ENCODE data around the gene HILPDA.
"Not testable (repeated sequence)": the region's sequence is repeated elsewhere in the genome, so short reads cannot be mapped to it uniquely, and the experiment has no call there.

The HILPDA gene

GRCh38 chr7:128466871-128467270, 11.2 kb downstream of the HILPDA start:
- not testable (repeated sequence) for H3K27ac ChIP-seq (ENCODE audit: low read length); H3K9ac ChIP-seq (ENCODE audit: low read length); H3F3A ChIP-seq (ENCODE audit: insufficient read depth, low read length)

GRCh38 chr7:128476402-128477335, 21.0 kb downstream of the HILPDA start, which contains the start of gene METTL2B:
Gene METTL2B (plus strand): TSS chr7:128476748. CDS start chr7:128476766, 18 bp downstream.
- DNase-seq: peak; percentile 99
- H3K79me2 ChIP-seq (ENCODE audit: low read length): peaks cover 42% of the 10 kb centered on the region
- H3K9me3 ChIP-seq (replicated peaks; ENCODE audit: insufficient read depth, low read length); H4K20me1 ChIP-seq (ENCODE audit: insufficient read depth, low read length); H3K4me1 ChIP-seq (ENCODE audit: low read length); H3K9me2 ChIP-seq (replicated peaks; ENCODE audit: insufficient read depth, low read length); H3K36me3 ChIP-seq (replicated peaks; ENCODE audit: insufficient read depth, low read length); H3K27me3 ChIP-seq (replicated peaks; ENCODE audit: insufficient read depth, low read length); H3F3A ChIP-seq (ENCODE audit: insufficient read depth, low read length): not testable (repeated sequence)
- H3K27ac ChIP-seq (ENCODE audit: low read length): peak within 1 kb of the TSS; percentile 89
- peak within 1 kb of the TSS; percentile 93 for H3K9ac ChIP-seq (ENCODE audit: low read length)
- H3K4me2 ChIP-seq (ENCODE audit: low read depth, low read length): peak within 1 kb of the TSS; percentile 93
- peak within 1 kb of the TSS; percentile 83 for H2AFZ ChIP-seq (ENCODE audit: low read length)
- TF ChIP-seq CTCF (IDR thresholded peaks at IDR 0.05; ENCODE audit: low read length): peak; percentile 57
- peak within 1 kb of the TSS; percentile 90 for H3K4me3 ChIP-seq (ENCODE audit: low read length)

More at GRCh38 chr7:128466871-128467270, 11.2 kb downstream of the HILPDA start:
- H2AFZ ChIP-seq (ENCODE audit: low read length); H3K9me3 ChIP-seq (replicated peaks; ENCODE audit: insufficient read depth, low read length); H3K9me2 ChIP-seq (replicated peaks; ENCODE audit: insufficient read depth, low read length); H3K4me3 ChIP-seq (ENCODE audit: low read length); DNase-seq; H4K20me1 ChIP-seq (ENCODE audit: insufficient read depth, low read length); H3K4me1 ChIP-seq (ENCODE audit: low read length); H3K79me2 ChIP-seq (ENCODE audit: low read length); H3K4me2 ChIP-seq (ENCODE audit: low read depth, low read length); H3K36me3 ChIP-seq (replicated peaks; ENCODE audit: insufficient read depth, low read length); H3K27me3 ChIP-seq (replicated peaks; ENCODE audit: insufficient read depth, low read length): not testable (repeated sequence)

- Histone ChIP-seq H3K4me3 (ENCODE audit: low read length) (peak overlapping the region; percentile 90), H3K27ac (ENCODE audit: low read length) (peak overlapping the region; percentile 89; the same call in 1 of the 2 replicates), H2AFZ (ENCODE audit: low read length) (peak overlapping the region; percentile 68), H3K79me2 (ENCODE audit: low read length) (peaks cover 42% of the 10 kb centered on the region), H3K4me2 (ENCODE audit: low read depth, low read length) (peak overlapping the region; percentile 72), H3K9ac (ENCODE audit: low read length) (peak overlapping the region; percentile 93)
- not testable (repeated sequence) for DNase-seq; H3F3A ChIP-seq (ENCODE audit: insufficient read depth, low read length); H4K20me1 ChIP-seq (ENCODE audit: insufficient read depth, low read length); H3K27me3 ChIP-seq (replicated peaks; ENCODE audit: insufficient read depth, low read length); H3K36me3 ChIP-seq (replicated peaks; ENCODE audit: insufficient read depth, low read length); H3K9me3 ChIP-seq (replicated peaks; ENCODE audit: insufficient read depth, low read length); H3K9me2 ChIP-seq (replicated peaks; ENCODE audit: insufficient read depth, low read length); H3K4me1 ChIP-seq (ENCODE audit: low read length)
Measured at GRCh38 chr7:128477336-128477690, 21.6 kb downstream of the HILPDA start.

- H3K9ac ChIP-seq (ENCODE audit: low read length); H3K27ac ChIP-seq (ENCODE audit: low read length); H3K4me2 ChIP-seq (ENCODE audit: low read depth, low read length); H3K4me1 ChIP-seq (ENCODE audit: low read length); H3K27me3 ChIP-seq (replicated peaks; ENCODE audit: insufficient read depth, low read length); H4K20me1 ChIP-seq (ENCODE audit: insufficient read depth, low read length); H3F3A ChIP-seq (ENCODE audit: insufficient read depth, low read length); H3K9me3 ChIP-seq (replicated peaks; ENCODE audit: insufficient read depth, low read length); H3K9me2 ChIP-seq (replicated peaks; ENCODE audit: insufficient read depth, low read length); H3K4me3 ChIP-seq (ENCODE audit: low read length); H3K36me3 ChIP-seq (replicated peaks; ENCODE audit: insufficient read depth, low read length); DNase-seq; H2AFZ ChIP-seq (ENCODE audit: low read length): not testable (repeated sequence)
- peaks cover 42% of the 10 kb centered on the region for H3K79me2 ChIP-seq (ENCODE audit: low read length)
Measured at GRCh38 chr7:128479082-128479481, 23.4 kb downstream of the HILPDA start.

GRCh38 chr7:128488134-128488533, 32.5 kb downstream of the HILPDA start:
- DNase-seq; H4K20me1 ChIP-seq (ENCODE audit: insufficient read depth, low read length); H3K36me3 ChIP-seq (replicated peaks; ENCODE audit: insufficient read depth, low read length); H3K79me2 ChIP-seq (ENCODE audit: low read length); H3F3A ChIP-seq (ENCODE audit: insufficient read depth, low read length); H3K9me3 ChIP-seq (replicated peaks; ENCODE audit: insufficient read depth, low read length); H3K27me3 ChIP-seq (replicated peaks; ENCODE audit: insufficient read depth, low read length); H3K4me1 ChIP-seq (ENCODE audit: low read length); H3K4me2 ChIP-seq (ENCODE audit: low read depth, low read length); H3K9me2 ChIP-seq (replicated peaks; ENCODE audit: insufficient read depth, low read length); H3K27ac ChIP-seq (ENCODE audit: low read length); H3K4me3 ChIP-seq (ENCODE audit: low read length); H2AFZ ChIP-seq (ENCODE audit: low read length); H3K9ac ChIP-seq (ENCODE audit: low read length): not testable (repeated sequence)

Data from MM.1S (cell line).